ENCODE data around the gene FADS1.
A peak's percentile ranks its signal among the peaks of the same experiment; 100 is the strongest.

The FADS1 gene

DNA sequence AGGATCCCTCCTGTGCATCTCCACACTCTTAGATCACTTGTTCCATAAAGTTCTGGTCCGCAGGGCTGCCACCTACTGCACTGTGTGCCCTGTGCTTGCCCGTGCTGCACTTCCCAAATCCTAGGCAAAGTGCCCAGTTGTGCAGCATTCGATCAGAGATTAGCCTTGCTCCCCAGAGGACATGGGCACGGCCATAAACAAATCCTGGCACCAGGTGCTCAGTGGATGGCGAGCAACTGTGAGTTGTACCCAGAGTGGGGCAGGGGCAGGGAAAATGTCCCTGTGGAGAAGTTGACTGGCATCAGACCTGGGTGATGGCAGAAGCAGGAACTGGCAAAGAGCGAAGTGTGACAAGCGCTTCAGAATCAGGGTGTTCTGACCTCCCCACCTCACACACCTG lies 16.0 kb upstream of the FADS1 start:
- TF ChIP-seq, protein P1, sequence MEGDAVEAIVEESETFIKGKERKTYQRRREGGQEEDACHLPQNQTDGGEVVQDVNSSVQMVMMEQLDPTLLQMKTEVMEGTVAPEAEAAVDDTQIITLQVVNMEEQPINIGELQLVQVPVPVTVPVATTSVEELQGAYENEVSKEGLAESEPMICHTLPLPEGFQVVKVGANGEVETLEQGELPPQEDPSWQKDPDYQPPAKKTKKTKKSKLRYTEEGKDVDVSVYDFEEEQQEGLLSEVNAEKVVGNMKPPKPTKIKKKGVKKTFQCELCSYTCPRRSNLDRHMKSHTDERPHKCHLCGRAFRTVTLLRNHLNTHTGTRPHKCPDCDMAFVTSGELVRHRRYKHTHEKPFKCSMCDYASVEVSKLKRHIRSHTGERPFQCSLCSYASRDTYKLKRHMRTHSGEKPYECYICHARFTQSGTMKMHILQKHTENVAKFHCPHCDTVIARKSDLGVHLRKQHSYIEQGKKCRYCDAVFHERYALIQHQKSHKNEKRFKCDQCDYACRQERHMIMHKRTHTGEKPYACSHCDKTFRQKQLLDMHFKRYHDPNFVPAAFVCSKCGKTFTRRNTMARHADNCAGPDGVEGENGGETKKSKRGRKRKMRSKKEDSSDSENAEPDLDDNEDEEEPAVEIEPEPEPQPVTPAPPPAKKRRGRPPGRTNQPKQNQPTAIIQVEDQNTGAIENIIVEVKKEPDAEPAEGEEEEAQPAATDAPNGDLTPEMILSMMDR (conservative IDR thresholded peaks at IDR 0.05; ENCODE audit: control insufficient read depth, insufficient read depth, low read depth, low read length), result no peak
- no peak overlapping the region for H3K4me3 ChIP-seq (ENCODE audit: control insufficient read depth, low read depth, low read length)
- no peak for DNase-seq (ENCODE audit: low read depth)

DNA sequence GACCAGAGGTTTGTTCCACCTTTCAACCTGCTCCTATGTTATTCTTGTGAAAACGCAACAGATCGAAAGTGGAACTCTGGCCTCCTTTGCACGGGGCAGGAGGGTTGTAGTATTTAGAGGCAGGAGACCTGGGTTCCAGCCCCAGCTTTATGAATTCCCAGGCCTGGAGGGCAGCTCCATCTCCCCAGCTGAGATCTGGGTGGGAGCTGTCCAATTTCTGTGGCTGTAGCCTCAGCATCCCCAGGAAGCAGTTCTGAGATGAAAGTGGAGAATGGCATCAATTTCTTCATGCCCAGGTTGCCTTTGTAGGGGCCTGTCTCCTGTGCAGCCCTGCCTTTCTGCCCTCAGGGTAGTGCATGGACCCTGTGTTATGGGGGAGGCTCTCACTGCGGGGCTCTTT lies 15.4 kb upstream of the FADS1 start:
- DNase-seq (ENCODE audit: low read depth), result no peak
- no peak overlapping the region for H3K4me3 ChIP-seq (ENCODE audit: control insufficient read depth, low read depth, low read length)
- TF ChIP-seq, protein P1 (conservative IDR thresholded peaks at IDR 0.05; ENCODE audit: control insufficient read depth, insufficient read depth, low read depth, low read length), result no peak

DNA sequence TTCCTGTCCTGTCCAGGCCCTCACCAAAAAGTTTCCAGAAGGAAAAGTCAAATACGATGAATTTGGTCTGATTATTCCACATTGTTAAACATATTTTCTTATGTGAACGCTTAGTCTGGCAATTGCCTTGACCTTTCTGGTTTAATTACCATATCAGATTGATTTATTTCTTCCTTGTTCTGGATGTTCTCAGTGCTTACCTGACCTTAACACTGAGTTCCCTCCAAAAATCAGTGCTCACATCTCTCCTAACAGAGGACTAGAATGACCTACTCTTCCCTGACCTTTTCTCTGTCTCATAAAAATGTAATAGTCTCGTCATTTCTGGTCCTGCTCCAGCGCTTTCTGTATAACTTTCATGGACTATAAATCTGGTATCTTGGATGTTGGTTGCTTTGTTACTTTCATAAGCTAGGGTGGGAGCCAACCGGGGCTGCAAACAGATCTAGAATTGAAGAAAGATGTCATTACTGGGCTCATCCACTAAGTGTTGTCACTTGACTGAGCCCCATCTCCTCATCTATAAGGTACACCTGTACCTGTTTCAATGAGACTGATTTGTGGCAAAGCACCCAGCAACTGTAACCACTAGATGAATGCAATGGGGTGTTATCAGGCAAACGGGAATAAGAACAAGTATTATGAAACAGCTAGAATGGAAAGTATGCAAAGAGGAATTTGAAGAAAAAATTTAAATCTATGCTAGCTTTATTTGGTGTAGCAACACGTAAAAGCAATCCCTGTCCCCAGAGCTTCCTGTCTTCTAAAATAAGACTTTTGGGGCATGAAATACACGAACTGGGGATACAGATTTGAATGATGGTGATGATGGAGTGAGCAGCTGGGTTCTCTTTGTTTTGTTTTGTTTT lies 13.7 kb upstream of the FADS1 start:
- peak overlapping the region; percentile 96 for H3K4me3 ChIP-seq (ENCODE audit: control insufficient read depth, low read depth, low read length)
- DNase-seq (ENCODE audit: low read depth), result no peak
- TF ChIP-seq, protein P1 (conservative IDR thresholded peaks at IDR 0.05; ENCODE audit: control insufficient read depth, insufficient read depth, low read depth, low read length), result no peak

DNA sequence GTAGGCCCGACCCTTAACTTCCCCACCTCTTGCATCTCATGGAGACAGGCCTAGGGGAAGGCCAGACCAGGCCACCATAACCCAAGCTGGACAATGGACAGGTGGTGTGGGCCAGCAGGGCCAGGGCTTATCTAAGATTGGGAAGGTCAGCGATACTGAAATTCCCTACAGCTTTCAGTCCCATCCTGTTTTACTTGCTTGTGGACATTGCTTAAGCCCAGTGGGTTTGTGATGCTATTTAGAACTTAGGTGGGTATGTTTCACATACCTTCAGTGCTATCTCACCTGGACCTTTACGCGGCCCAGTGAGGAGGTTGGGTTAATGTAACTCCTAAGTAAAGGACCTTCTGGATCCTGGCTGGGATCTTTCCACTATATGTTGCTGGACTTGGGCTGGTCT lies 13.0 kb upstream of the FADS1 start:
- TF ChIP-seq, protein P1 (conservative IDR thresholded peaks at IDR 0.05; ENCODE audit: control insufficient read depth, insufficient read depth, low read depth, low read length), result no peak
- H3K4me3 ChIP-seq (ENCODE audit: control insufficient read depth, low read depth, low read length), result peak overlapping the region; percentile 96
- DNase-seq (ENCODE audit: low read depth), result no peak

DNA sequence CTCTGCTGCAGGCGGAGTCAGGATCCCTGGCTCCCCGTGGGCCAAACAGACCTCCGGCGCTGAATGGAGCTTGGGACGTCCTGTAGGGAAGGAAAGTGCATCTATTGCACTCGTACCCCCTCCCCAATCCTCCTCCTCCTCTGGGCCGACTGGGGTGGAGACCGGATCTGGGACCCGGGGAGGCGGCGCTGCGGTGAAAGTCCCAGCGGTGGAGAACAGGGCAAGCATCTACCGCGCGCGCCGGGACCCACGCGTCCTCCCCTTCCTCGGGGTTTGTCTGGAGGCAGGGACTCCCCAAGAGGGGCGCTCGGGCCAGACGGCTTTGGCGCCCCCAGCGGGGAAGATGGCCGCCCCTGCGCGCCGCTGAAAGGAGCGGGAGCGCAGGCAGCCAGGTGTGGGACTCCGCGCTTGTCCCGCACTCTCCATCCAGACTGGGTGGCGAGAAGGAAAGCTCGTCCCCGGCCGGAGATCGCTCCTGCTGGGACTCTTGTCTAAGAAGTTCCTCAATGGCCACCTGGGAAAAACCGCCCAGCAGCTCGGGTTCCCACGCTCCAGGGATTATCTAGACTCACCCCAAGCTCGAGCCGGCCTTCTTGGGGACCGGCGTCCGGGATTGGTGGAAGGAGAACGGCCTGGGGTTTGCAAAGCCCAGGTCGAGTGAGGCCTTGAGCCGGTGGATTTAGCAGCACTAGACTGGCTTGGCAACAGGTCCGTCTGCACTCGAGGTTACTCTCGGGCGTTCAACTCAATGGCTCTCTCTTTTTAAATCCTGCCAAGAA lies 12.0 kb upstream of the FADS1 start:
- H3K4me3 ChIP-seq (ENCODE audit: control insufficient read depth, low read depth, low read length), result peak overlapping the region; percentile 96
- TF ChIP-seq, protein P1 (conservative IDR thresholded peaks at IDR 0.05; ENCODE audit: control insufficient read depth, insufficient read depth, low read depth, low read length), result peak; percentile 28
- peak; percentile 18 for DNase-seq (ENCODE audit: low read depth)

DNA sequence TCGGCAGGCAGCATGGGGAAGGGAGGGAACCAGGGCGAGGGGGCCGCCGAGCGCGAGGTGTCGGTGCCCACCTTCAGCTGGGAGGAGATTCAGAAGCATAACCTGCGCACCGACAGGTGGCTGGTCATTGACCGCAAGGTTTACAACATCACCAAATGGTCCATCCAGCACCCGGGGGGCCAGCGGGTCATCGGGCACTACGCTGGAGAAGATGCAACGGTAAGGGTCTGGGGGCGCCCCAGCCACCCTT lies 11.5 kb upstream of the FADS1 start:
- H3K4me3 ChIP-seq (ENCODE audit: control insufficient read depth, low read depth, low read length), result peak overlapping the region; percentile 96
- TF ChIP-seq, protein P1 (conservative IDR thresholded peaks at IDR 0.05; ENCODE audit: control insufficient read depth, insufficient read depth, low read depth, low read length), result no peak
- no peak for DNase-seq (ENCODE audit: low read depth)
